Spinal cord (tissue), 10 donors: ENCODE data around the gene SCAANT1. TPM values are rescaled to one million over a fixed set of nuclear protein-coding genes. Genes with fewer than 3 reads are reported as not detected.

Experiments used
- DNase-seq, 6 donors: peaks; one replicate each; pipeline versions ENCODE4 v3.0.0 to v3.0.0-alpha.2; 2013 to 2015; ENCODE audit warnings: low spot score in 6 of 6, low read depth in 4 of 6
- H3K27ac ChIP-seq: one replicate; pipeline ENCODE4 v1.5.1; 2013; ENCODE audit warnings: low read depth, low read length, control low read depth
- H3K27me3 ChIP-seq: one replicate; pipeline ENCODE4 v1.6.1; 2013; ENCODE audit warnings: low read length; ENCODE audit not compliant: control insufficient read depth, insufficient read depth
- H3K36me3 ChIP-seq: one replicate; pipeline ENCODE4 v1.6.1; 2013; ENCODE audit warnings: low read length; ENCODE audit not compliant: control insufficient read depth, insufficient read depth
- H3K4me1 ChIP-seq: one replicate; pipeline ENCODE4 v1.6.1; 2013; ENCODE audit warnings: low read length; ENCODE audit not compliant: control insufficient read depth, insufficient read depth
- H3K4me3 ChIP-seq: one replicate; pipeline ENCODE4 v1.5.1; 2013; ENCODE audit warnings: low read depth, low read length, control low read depth
- H3K9me3 ChIP-seq: one replicate; pipeline ENCODE4 v1.6.1; 2013; ENCODE audit warnings: low read length; ENCODE audit not compliant: control insufficient read depth, insufficient read depth
- WGBS: methylation state at CpG from one replicate; pipeline ENCODE4 v1.1.5; 2013; ENCODE audit warnings: missing lambda C conversion rate; ENCODE audit not compliant: insufficient coverage; 5-methylcytosine and 5-hydroxymethylcytosine counted together
- long read RNA-seq, 4 donors: transcript quantifications; one replicate each; lab custom pipeline, GENCODE V29; 2026
- polyA plus RNA-seq, 2 donors: library from polyadenylated mRNA; unstranded; fragments of 120-200 nt; gene quantifications; one replicate each; pipeline ENCODE4 v1.2.1, GENCODE V29; 2013; ENCODE audit not compliant: insufficient read length in 2 of 2
- total RNA-seq, 2 donors: library from RNA; depleted of rRNA in 1 of 2; stranded (reverse); fragments of 120-200 nt in 1 of 2; fragments of >200 nt in 1 of 2; gene quantifications; one replicate each; pipeline versions ENCODE4 v1.2.3 to v1.2.4, GENCODE V29; 2013 to 2014
- donor health status: healthy.

Gene SCAANT1
- total RNA-seq (not detected), polyA plus RNA-seq (under 1 TPM in 1 of 2 donors, not detected in 1; 0.93 TPM)
- long read RNA-seq, donor 1 = 0 reads
- long read RNA-seq, donor 2 = 0 reads
- long read RNA-seq, donor 3 = 0 reads
- long read RNA-seq, donor 4, partial matches to known transcripts = 0 of 1 reads
- long read RNA-seq, donor 4, other reads (novel, unspliced or antisense) = 0 of 1 reads

GRCh38 chr3:63911873-63912767, at the start of gene SCAANT1:
Gene SCAANT1 (minus strand): TSS chr3:63912383.
- Histone ChIP-seq H3K36me3 (peaks cover 7% of the 10 kb centered on the region), H3K9me3 (no peaks in the 10 kb centered on the region), H3K27ac (peak within 1 kb of the TSS; percentile 85), H3K27me3 (no peaks in the 10 kb centered on the region), H3K4me1 (peaks cover 5% of the 10 kb centered on the region), H3K4me3 (peak within 1 kb of the TSS; percentile 78)
- peak in 5 of 6 donors; percentile 67 to 94 (median 68) for DNase-seq
- WGBS = under 1% methylated on average over 115 of the region's 115 CpGs

- Histone ChIP-seq H3K36me3 (no peaks in the 10 kb centered on the region), H3K4me3 (no peak overlapping the region), H3K27me3 (no peaks in the 10 kb centered on the region), H3K4me1 (peaks cover 6% of the 10 kb centered on the region), H3K27ac (no peak overlapping the region), H3K9me3 (no peaks in the 10 kb centered on the region)
- no CpG with 5 or more reads among the region's 2 CpGs for WGBS
- peak in 2 of 6 donors; percentile 52 to 75 for DNase-seq
Observed at GRCh38 chr3:63961891-63962290, 49.7 kb upstream of the SCAANT1 start.

GRCh38 chr3:63960048-63960711, 48.0 kb upstream of the SCAANT1 start:
- Histone ChIP-seq H3K4me3 (no peak overlapping the region), H3K9me3 (no peaks in the 10 kb centered on the region), H3K27ac (no peak overlapping the region), H3K27me3 (no peaks in the 10 kb centered on the region), H3K4me1 (peaks cover 4% of the 10 kb centered on the region), H3K36me3 (no peaks in the 10 kb centered on the region)
- WGBS = 63% methylated on average over 6 of the region's 6 CpGs
- DNase-seq = no peak

GRCh38 chr3:63959146-63959545, 47.0 kb upstream of the SCAANT1 start:
- Histone ChIP-seq H3K9me3 (no peaks in the 10 kb centered on the region), H3K4me3 (no peak overlapping the region), H3K36me3 (peaks cover 2% of the 10 kb centered on the region), H3K27me3 (no peaks in the 10 kb centered on the region), H3K27ac (no peak overlapping the region), H3K4me1 (peaks cover 3% of the 10 kb centered on the region)
- no peak for DNase-seq
- 20% methylated on average over 1 of the region's 3 CpGs for WGBS

GRCh38 chr3:63955830-63956545, 43.8 kb upstream of the SCAANT1 start:
- DNase-seq = no peak
- peaks cover 3% of the 10 kb centered on the region for H3K4me1 ChIP-seq
- no peaks in the 10 kb centered on the region for H3K9me3 ChIP-seq
- no peaks in the 10 kb centered on the region for H3K27me3 ChIP-seq
- WGBS = 90% methylated on average over 8 of the region's 13 CpGs
- no peak overlapping the region for H3K4me3 ChIP-seq
- peaks cover 5% of the 10 kb centered on the region for H3K36me3 ChIP-seq
- no peak overlapping the region for H3K27ac ChIP-seq

GRCh38 chr3:63955036-63955650, 43.0 kb upstream of the SCAANT1 start:
- Histone ChIP-seq H3K4me3 (no peak overlapping the region), H3K36me3 (peaks cover 5% of the 10 kb centered on the region), H3K27ac (no peak overlapping the region), H3K9me3 (no peaks in the 10 kb centered on the region), H3K4me1 (peaks cover under 1% of the 10 kb centered on the region), H3K27me3 (no peaks in the 10 kb centered on the region)
- DNase-seq = no peak
- WGBS = no CpG with 5 or more reads among the region's 3 CpGs

- 94% methylated on average over 4 of the region's 5 CpGs for WGBS
- no peaks in the 10 kb centered on the region for H3K4me1 ChIP-seq
- H3K27ac ChIP-seq = no peak overlapping the region
- H3K4me3 ChIP-seq = no peak overlapping the region
- peaks cover 7% of the 10 kb centered on the region for H3K36me3 ChIP-seq
- no peaks in the 10 kb centered on the region for H3K27me3 ChIP-seq
- no peak for DNase-seq
- no peaks in the 10 kb centered on the region for H3K9me3 ChIP-seq
Observed at GRCh38 chr3:63954182-63954581, 42.0 kb upstream of the SCAANT1 start.

- H3K27me3 ChIP-seq = no peaks in the 10 kb centered on the region
- no peak overlapping the region for H3K27ac ChIP-seq
- no peaks in the 10 kb centered on the region for H3K4me1 ChIP-seq
- no peak for DNase-seq
- H3K36me3 ChIP-seq = peaks cover 7% of the 10 kb centered on the region
- H3K9me3 ChIP-seq = no peaks in the 10 kb centered on the region
- WGBS = no CpG with 5 or more reads among the region's 2 CpGs
- no peak overlapping the region for H3K4me3 ChIP-seq
Observed at GRCh38 chr3:63952248-63952594, 40.0 kb upstream of the SCAANT1 start.
